ENCODE measurements around the gene HSD17B11.
"Not testable (repeated sequence)": the region's sequence is repeated elsewhere in the genome, so short reads cannot be mapped to it uniquely, and the experiment has no call there.

The HSD17B11 gene

DNA sequence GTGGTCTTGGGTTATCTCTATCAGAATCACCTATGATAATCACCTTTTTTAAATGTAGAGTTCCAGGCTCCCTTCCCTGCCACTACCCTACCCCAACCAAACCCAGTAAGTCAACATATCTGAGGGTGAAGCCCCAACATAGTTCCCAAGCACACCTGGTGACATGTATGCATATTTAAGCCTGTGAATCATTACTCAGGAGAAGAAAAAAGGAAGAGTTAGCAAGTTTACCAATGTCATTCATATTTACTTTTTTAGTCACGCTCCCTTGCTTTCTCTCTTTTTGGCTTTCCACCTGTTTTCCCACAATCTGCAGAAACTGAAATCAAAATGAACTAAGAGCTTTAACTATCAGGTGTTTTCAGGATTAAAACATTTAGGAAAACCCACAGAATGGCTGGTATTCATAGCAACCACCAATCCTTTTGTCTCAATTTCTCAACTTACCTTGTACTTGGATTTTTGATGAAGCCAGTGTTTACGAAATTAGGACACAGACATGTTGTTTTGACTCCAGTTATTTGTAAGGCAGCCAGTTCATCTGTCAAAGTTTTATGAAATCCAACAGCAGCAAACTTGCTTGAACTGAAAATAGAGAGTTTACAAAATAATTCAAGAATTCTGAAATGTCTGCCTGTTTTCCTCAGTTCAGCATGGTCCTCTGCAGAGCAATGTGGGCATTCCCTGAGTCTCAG, 34.0 kb downstream of the HSD17B11 start:
- no peak for DNase-seq (ENCODE audit: low read depth in 2 of 2)

DNA sequence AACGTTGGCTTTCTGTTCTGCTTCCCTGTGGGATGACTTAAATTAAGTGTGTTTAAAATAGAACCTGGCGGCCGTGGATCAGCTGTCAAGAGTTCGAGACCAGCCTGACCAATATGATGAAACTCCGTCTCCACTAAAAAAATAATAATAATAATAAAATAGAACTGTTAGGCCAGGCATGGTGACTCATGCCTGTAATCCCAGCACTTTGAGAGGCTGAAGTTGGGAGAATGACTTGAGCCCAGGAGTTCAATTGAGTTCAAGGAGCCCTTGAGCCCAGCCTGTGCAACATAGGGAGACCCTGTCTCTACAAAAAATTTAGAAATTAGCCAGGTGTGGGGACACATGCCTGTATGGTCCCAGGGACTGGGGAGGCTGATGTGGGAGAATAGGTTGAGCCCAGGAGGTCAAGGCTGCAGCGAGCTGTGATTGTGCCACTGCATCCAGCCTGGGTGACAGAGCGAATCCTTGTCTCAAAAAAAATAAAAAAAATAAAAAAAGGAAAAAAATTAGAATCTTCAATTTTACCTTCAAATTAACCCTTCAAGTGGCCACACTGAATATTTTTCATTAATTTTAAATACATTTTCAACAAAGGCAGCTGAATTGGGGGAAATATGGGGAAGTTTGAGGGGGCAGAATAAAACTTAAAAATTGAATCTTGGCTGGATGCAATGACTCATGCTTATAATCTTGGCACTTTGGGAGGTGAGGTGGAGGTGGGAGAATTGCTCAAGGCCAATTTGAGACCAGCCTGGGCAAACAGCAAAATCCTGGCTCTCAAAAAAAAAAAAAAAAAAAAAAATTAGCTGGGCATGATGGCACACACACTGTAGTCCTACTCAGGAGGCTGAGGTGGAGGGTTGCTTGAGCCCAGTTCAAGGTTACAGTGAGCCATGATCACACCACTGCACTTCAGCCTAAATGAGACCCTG, 36.6 kb downstream of the HSD17B11 start:
- DNase-seq (ENCODE audit: low read depth in 2 of 2) = peak in 1 of 2 experiments; percentile 7

DNA sequence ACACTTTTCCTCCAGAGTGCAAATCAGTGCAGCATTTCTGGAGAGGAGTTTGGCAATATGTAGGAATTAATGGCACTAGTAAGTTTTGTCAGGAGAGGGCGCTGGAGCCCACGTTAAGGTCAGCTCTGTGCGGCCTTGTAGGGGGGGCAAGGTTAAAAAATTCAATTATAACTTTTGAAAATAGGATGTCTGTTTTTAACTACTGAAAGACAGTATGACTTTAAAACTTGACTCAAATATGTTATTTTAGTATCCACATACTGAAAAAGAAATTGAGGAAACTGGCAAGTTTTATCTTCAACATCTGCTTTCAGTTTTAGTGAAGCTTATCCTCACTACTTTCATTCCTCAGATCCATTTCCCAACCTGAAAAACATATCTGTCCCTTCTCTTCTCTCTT, 37.4 kb downstream of the HSD17B11 start:
- DNase-seq (ENCODE audit: low read depth in 2 of 2) = peak; percentile 25 to 33

DNA sequence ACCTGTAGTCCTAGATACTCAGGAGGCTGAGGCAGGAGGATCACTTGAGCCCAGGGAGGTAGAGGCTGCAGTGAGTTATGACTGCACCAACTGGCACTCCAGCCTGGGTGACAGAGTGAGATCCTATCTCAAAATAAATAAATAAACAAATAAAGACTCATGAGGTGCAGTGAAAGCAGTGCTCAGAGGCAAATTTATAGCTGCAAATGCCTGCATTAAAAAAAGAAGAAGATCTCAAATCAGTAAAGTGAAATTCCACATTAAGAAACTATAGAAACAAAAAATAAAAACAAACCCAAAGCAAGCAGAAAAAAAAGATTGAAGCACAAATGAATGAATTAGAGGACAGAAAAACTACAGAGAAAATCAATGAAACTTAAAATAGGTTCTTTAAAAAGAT, 45.8 kb downstream of the HSD17B11 start:
- no peak for DNase-seq (ENCODE audit: low read depth in 2 of 2)

DNA sequence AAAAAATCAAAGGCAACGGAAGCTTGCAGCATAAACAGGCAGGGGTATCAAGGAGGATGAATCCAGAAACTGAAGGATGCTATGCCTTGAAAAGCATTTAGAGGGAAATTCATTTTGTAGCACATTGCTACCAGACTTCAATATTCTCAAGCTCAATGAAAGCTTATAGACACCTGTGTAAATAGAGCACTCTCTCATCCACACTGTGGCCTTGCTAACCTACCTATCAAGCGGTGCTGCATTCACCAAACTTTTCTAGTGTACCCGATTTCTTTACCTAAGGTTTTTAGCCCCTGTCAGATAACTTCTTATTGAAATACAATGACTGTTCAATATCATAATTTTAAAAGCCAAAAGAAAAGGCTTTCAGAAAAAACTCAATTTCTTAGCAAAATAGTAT, 48.1 kb downstream of the HSD17B11 start:
- no peak for DNase-seq (ENCODE audit: low read depth in 2 of 2)

DNA sequence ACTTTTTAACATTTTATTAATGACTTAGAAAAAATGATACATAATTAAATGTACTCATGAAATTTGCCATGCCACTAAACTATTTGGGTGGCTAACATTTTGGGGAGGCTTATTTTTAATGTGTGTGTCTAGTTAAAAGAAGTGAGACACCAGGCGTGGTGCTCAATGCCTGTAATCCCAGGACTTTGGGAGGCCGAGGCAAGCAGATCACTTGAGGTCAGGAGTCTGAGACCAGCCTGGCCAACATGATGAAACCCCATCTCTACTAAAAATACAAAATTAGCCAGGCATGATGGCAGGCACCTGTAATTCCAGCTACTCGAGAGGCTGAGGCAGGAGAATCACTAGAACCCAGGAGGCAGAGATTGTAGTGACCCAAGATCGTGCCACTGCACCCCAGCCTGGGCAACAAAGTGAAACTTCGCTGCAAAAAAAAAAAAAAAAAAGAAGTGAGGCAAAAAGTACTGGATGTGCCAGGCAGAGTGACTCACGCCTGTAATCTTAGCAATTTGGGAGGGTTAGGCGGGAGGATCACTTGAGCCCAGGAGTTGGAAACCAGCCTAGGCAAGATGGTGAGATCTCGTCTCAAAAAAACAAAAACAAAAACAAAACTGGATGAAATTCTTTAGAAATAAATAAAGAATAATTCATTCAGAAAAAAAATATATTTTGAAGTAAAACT, 48.9 kb downstream of the HSD17B11 start:
- not testable (repeated sequence) for DNase-seq (ENCODE audit: low read depth in 2 of 2)

DNA sequence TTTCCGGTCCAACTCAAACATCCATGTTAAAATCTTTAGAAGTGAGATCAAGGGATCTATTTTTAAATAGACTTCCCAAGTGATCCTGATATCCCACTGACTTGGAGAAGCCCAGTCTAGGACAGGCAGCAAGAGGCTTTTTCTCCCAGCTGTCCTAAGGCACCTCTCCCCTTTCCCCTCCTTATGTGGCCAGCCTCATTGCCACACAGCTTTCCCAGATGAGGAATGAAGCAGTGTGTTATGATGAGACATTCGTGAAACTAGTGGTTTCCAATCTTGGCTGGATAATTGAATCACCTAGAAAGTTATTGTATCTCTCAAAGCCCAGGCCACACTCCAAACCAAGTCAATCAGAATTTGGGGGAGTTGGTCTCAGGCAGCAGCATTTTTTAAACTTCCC, 51.5 kb downstream of the HSD17B11 start:
- DNase-seq (ENCODE audit: low read depth in 2 of 2) = no peak

DNA sequence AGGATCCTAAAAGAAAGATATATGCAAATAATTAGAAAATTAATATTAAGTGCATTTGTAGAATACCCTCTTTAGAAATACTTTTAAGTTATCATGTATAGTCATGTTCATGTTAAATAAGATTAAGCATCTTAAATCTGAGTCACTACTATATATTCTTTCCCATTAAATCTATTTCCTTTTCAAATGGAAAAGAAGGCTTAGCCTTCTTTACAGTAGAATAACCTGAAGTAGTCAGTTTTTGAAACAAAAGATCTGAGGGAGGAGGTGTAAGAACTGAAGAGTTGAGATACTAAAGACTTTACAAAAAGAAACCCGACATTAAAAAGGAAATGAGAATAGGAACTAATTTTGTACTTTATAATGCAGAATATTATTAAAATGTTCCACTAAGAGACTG, 53.6 kb downstream of the HSD17B11 start:
- no peak for DNase-seq (ENCODE audit: low read depth in 2 of 2)

DNA sequence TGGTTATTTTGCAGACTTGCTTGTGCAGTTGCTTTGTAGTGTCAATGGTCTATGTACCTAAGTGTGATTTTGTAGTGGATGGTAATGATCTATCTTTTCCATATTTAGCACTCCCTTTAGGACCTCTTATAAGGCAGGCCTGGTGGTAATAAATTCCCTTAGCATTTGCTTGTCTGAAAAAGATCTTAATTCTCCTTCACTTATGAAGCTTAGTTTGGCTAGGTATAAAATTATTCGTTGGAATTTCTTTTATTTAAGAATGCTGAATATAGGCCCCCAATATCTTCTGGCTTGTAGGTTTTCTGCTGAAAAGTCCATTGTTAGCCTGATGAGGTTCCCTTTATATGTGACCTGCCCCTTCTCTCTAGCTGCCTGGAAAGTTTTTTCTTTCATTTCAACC, 57.7 kb downstream of the HSD17B11 start:
- no peak for DNase-seq (ENCODE audit: low read depth in 2 of 2)

DNA sequence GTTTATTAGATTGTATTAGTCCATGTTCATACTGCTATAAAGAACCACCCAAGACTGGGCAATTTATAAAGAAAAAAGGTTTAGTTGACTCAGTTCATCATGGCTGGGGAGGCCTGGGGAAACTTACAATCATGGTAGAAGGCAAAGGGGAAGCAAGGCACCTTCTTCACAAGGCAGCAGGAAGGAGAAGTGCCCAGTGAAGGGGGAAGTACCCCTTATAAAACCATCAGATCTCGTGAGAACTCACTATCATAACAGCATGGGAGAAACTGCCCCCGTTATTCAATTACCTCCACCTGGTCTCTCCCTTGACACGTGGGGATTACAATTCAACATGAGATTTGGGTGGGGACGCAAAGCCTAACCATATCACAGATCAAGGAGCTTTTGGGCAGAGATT, 60.2 kb downstream of the HSD17B11 start:
- DNase-seq (ENCODE audit: low read depth in 2 of 2) = no peak

DNA sequence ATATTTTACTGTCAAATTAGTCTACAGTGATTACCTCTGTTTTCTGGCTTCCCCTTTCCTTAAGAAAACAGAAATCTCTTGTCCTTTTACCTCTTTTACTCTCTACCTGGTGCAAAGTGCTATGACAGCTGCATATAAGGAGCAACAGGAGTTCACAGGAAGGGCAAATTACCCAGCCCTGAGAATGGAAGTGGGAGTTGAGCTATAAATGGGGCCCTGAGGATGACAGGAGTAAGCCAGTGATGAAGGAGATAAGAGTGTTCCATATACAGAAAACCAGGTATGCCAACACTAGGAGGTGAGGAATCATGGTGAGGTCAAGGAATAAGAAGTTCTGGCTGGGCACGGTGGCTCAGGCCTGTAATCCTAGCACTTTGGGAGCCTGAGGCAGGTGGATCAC, 63.9 kb downstream of the HSD17B11 start:
- no peak for DNase-seq (ENCODE audit: low read depth in 2 of 2)

DNA sequence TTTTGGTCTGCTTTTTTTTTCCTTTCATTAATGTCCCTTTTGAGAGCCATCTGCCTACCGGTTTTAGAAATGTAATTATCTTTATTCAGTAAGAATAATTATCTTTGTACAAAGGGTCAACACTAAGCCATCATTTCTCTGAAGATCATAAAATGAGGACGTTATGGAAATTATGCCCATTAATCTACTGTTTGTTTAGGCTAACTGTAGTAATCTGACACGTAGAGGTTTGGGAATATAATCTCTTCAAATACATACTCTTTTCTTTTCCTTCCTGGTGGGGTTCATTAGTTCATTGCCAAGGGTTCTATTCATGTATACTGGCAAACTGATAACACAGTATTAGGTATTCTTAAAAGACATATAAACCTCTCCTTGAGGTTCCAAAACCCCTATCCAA, 64.5 kb downstream of the HSD17B11 start:
- DNase-seq (ENCODE audit: low read depth in 2 of 2) = no peak

DNA sequence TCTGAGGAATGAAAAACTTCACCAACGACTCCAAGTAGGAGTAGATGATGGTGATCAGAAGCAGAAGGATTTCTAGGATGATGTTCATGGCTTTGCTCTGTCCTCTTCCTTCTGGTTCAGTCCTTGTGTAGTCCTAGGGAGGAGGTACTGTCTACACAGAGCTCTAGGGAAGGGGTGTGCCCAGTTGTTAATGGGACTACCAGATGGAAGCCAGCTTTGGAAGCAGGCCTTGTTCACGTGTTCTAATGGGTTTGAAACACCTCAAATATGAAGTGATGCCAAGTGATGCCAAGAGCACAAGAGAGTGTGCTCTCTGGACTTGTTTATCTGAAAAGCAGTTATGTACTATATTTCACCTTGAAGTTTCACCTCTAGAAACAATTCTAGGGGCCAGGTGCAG, 68.2 kb downstream of the HSD17B11 start, which contains the start of gene HSD17B13:
Gene HSD17B13 (minus strand): TSS at position 129 of the 400 bp plus-strand sequence. CDS start 41 bp downstream, at position 88.
- DNase-seq (ENCODE audit: low read depth in 2 of 2) = no peak

DNA sequence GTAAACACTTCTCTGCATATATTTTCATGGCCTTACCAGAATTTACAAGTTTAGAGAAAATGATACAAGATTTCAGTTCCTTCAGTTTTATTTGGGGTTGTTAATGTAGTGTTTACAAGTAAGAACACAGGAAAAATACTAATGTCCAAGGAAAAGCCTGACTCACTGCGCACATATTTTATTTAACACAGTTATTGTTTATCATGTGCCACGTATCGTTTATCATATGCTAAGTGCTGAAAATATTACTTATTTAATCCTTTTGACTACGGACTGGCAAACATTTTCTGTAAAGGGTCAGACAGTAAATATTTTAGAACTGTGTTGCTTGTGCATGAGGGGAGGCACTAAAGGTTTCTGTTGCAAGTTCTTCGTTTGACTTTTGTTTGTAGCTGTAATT, 69.1 kb downstream of the HSD17B11 start:
- DNase-seq (ENCODE audit: low read depth in 2 of 2) = no peak

DNA sequence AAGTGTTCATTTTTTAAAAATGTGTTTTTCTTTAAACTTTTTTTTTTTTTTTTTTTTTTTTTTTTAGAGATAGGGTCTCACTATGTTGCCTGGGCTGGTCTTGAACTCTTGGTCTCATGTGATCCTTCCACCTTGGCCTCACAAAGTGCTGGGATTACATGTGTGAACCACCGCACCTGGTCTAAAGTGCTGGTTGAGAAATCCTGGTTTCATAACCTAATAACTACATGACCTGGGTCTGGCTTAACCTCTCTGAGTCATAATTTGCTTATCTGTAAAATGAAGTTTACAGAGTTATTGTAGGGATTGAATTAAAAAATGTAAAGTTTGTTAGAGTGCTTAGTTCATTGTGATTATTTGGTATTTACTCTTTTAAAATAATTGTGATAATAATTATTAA, 73.5 kb downstream of the HSD17B11 start:
- no peak for DNase-seq (ENCODE audit: low read depth in 2 of 2)

DNA sequence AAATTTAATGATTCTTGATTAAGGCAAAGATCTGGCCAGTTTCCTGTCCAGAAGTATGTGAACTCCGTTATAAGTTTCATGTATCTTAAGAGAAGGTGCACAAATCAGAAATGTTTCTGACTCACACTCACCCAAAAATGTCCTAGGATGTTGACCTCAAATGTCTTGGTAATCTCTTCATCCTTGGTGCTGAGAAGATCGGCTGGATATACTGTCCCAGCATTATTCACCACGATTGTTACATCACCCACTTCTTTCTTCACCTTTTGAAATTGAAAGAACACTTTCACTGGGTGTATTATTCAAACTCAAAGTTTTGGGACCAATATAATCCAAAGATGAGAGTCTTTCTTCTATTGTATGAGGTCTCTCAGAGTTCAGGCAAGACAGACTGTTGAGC, 74.0 kb downstream of the HSD17B11 start:
- no peak for DNase-seq (ENCODE audit: low read depth in 2 of 2)

DNA sequence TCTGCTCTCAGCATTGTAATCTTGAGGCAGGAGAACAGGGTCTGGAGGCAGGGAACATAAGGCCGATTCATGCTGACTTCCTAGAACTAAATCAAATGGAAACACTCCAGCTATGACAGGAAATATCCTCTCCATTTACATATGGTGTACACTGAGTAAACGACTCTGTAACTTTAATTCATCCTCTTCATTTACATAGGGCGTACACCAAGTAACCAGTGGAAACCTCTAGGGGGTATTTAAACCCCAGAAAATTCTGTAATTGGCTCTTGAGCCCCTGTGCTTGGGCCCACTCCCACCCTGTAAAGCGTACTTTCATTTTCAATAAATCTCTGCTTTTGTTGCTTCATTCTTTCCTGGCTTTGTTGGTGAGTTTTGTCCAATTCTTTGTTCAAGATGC, 76.0 kb downstream of the HSD17B11 start:
- not testable (repeated sequence) for DNase-seq (ENCODE audit: low read depth in 2 of 2)

DNA sequence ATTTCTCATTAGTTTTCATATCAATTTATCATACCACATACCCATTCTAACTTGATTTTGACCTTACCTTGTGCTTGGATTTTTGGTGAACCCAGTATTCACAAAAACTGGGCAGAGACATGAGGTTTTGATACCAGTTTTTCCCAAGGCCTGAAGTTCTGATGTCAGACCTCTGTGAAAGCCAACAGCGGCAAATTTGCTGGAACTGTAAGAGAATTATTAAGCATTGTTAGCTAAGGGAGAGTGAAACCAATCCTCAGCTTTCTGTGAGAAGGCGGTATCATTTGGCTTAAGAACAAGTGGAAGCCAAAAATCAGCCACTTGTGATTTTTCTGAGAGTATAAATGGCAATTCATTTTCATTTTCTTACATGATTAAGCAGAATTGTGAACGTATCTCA, 77.2 kb downstream of the HSD17B11 start:
- DNase-seq (ENCODE audit: low read depth in 2 of 2) = no peak

DNA sequence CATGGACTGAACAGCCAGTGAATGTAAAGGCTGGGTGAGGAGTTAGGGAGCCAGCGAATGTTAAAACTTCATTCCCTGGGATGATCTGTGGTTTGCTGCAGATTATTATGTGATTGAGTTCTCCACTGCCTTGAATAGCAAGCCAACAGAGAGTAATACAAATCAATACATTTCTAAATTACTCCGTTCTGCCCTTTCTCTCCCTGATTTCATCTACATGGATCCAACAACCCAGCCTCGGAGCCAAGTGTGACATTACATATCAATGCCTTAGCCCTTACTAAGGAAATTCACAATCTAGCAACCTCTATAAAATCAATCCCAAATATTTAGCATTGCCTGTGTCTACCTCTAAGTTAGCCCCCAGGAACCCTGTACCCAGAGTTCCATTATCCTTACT, 79.3 kb downstream of the HSD17B11 start:
- DNase-seq (ENCODE audit: low read depth in 2 of 2) = no peak

DNA sequence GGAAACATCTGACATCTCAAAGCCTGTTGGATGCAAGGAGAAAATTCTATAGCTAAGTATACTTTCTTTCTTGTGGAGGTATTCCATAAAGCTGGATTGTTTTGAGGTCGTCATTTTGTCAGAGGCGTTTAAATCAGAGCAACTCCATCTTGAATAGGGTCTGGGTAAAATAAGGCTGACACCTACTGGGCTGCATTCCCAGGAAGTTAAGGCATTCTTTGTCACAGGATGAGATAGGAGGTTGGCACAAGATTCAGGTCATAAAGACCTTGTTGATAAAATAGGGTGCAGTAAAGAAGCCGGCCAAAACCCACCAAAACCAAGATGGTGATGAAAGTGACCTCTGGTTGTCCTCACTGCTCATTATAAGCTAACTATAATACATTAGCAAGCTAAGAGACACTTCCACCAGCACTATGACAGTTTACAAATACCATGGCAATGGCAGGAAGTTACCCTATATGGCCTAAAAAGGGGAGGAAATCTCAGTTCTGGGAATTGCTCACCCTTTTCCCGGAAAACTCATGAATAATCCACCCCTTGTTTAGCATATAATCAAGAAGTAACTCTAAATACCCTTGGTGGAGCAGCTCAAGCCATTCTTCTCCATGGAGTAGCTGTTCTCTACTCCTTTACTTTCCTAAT, 80.2 kb downstream of the HSD17B11 start:
- no peak for DNase-seq (ENCODE audit: low read depth in 2 of 2)

DNA sequence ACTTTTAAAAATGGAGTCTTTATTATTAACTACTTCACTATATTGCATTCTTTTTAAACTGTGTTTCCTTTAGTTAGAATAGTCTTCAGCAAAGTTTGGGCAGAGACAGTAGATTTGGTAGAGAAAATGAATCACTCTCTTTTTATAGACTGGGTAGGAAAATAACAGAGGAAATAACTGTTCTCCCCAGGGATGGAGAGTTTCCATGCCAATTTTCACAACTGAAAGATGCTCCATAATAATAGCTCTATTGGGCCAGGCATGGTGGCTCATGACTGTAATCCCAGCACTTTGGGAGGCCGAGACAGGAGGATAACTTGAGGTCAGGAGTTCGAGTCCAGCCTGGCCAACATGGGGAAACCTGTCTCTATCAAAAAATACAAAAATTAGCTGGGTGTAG, 81.4 kb downstream of the HSD17B11 start:
- DNase-seq (ENCODE audit: low read depth in 2 of 2) = peak; percentile 13 to 27

DNA sequence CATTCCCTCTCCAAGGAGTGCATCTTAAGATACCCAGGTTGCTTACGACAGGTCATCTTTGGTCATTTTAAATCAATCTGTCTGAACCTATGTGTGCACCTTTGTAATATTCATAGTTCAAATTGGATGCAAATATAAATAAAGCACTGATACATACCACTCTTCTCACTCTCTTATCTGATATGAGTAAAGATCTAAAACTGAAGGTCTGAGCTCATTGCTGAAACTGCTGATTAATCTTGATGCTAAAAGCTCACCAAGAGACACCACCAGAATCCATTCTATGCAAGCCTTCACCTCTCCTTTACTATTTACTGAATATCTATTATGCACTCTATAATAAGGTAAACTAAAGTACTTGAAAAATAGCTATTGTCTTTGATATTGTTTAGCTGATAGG, 84.9 kb downstream of the HSD17B11 start:
- DNase-seq (ENCODE audit: low read depth in 2 of 2) = no peak

All from fibroblast of skin of left quadriceps (primary cell).